HG03432 (cell line): ENCODE data around the gene NGRN.

Experiments used
- ATAC-seq: cut with Tn5 transposase; IDR thresholded peaks from one replicate; pipeline ENCODE4 v1.9.1; 2021; ENCODE audit warnings: mild to moderate bottlenecking, moderate library complexity; ENCODE audit not compliant: unreplicated experiment

NGRN gene

GRCh38 chr15:90265271-90266060 is at the start of gene NGRN:
Gene NGRN, plus strand, starts transcription at chr15:90265672. Its CDS starts 41 bp downstream, at chr15:90265713.
- ATAC-seq: peak; percentile 92

GRCh38 chr15:90217671-90218394 is 47.6 kb upstream of the NGRN start:
- no peak for ATAC-seq

- peak; percentile 49 for ATAC-seq
Observed at GRCh38 chr15:90219421-90220141, 45.9 kb upstream of the NGRN start.

GRCh38 chr15:90221246-90221900 is 44.1 kb upstream of the NGRN start:
- no peak for ATAC-seq

- ATAC-seq: no peak
Observed at GRCh38 chr15:90222547-90222946, 42.9 kb upstream of the NGRN start.

GRCh38 chr15:90223441-90224165 is 41.9 kb upstream of the NGRN start:
- no peak for ATAC-seq

GRCh38 chr15:90225047-90225446 is 40.4 kb upstream of the NGRN start:
- ATAC-seq: no peak

- no peak for ATAC-seq
Observed at GRCh38 chr15:90225504-90226234, 39.8 kb upstream of the NGRN start.

- no peak for ATAC-seq
Observed at GRCh38 chr15:90227336-90227735, 38.1 kb upstream of the NGRN start.

GRCh38 chr15:90227816-90228772 is 37.4 kb upstream of the NGRN start:
- no peak for ATAC-seq

GRCh38 chr15:90228960-90229359 is 36.5 kb upstream of the NGRN start:
- no peak for ATAC-seq

- no peak for ATAC-seq
Observed at GRCh38 chr15:90230071-90230494, 35.4 kb upstream of the NGRN start.

- no peak for ATAC-seq
Observed at GRCh38 chr15:90230610-90231009, 34.9 kb upstream of the NGRN start.

GRCh38 chr15:90231028-90232017 is 34.1 kb upstream of the NGRN start:
- no peak for ATAC-seq

GRCh38 chr15:90232196-90232595 is 33.3 kb upstream of the NGRN start:
- ATAC-seq: no peak

GRCh38 chr15:90232941-90233386 is 32.5 kb upstream of the NGRN start:
- no peak for ATAC-seq

GRCh38 chr15:90233387-90234095 is 31.9 kb upstream of the NGRN start, which contains the start of gene CIB1:
Gene CIB1, minus strand, starts transcription at chr15:90233941. Its CDS starts 56 bp downstream, at chr15:90233885.
- peak; percentile 85 for ATAC-seq
